Esophagus muscularis mucosa (tissue), 4 donors: ENCODE results near the gene CT55. TPM values are rescaled to one million over a fixed set of nuclear protein-coding genes. Genes with fewer than 3 reads are reported as not detected.
"Not testable (repeated sequence)": the region's sequence is repeated elsewhere in the genome, so short reads cannot be mapped to it uniquely, and the experiment has no call there.

ENCODE experiments used
- DNase-seq: peaks from one replicate; pipeline ENCODE4 v3.0.0-alpha.2; 2017; ENCODE audit errors: extremely low spot score
- H3K27ac ChIP-seq, 4 donors: fragments of 200-600 bp; sonication (generic); replicated peaks in 1 of 4; 1 replicate in 3 of 4; 2 replicates in 1 of 4; pipeline ENCODE4 v1.5.1; 2016 to 2019; ENCODE audit warnings: mild to moderate bottlenecking in 1 of 4
- H3K27me3 ChIP-seq, 4 donors: fragments of 200-600 bp; sonication (generic); one replicate each; pipeline versions ENCODE4 v1.5.1 to v1.6.0; 2016 to 2019
- H3K36me3 ChIP-seq, 4 donors: fragments of 200-600 bp; sonication (generic); one replicate each; pipeline ENCODE4 v1.5.1; 2016 to 2019
- H3K4me1 ChIP-seq, 4 donors: fragments of 200-600 bp; sonication (generic); one replicate each; pipeline ENCODE4 v1.5.1; 2016 to 2019
- H3K4me3 ChIP-seq, 4 donors: fragments of 200-600 bp; sonication (generic); 1 replicate in 2 of 4; 2 replicates in 2 of 4; pipeline ENCODE4 v1.5.1; 2016 to 2019; ENCODE audit warnings: mild to moderate bottlenecking in 4 of 4, moderate library complexity in 1 of 4
- H3K9me3 ChIP-seq, 4 donors: fragments of 200-600 bp; sonication (generic); 1 replicate in 3 of 4; 2 replicates in 1 of 4; pipeline ENCODE4 v1.5.1; 2016 to 2019
- CTCF ChIP-seq, 3 experiments: fragments of 200-600 bp in 2 of 3; fragments of 450-650 bp in 1 of 3; sonication (generic) in 2 of 3; IDR thresholded peaks; one replicate each; pipeline ENCODE4 v1.5.1; 2017 to 2019; ENCODE audit warnings: antibody characterized with exemption in 3 of 3, mild to moderate bottlenecking in 2 of 3, moderate library complexity in 1 of 3
- EP300 ChIP-seq: sonication (generic); formaldehyde crosslinking; IDR thresholded peaks from one replicate; pipeline ENCODE4 v1.6.1; 2017; ENCODE audit warnings: antibody characterized with exemption
- POLR2A ChIP-seq: fragments of 450-650 bp; IDR thresholded peaks from one replicate; pipeline ENCODE4 v1.6.1; 2017; ENCODE audit warnings: antibody characterized with exemption, moderate library complexity, mild to moderate bottlenecking, low read depth
- POLR2AphosphoS5 ChIP-seq, 2 donors: sonication (generic); formaldehyde crosslinking; IDR thresholded peaks; one replicate each; pipeline ENCODE4 v1.6.1; 2017; ENCODE audit warnings: antibody characterized with exemption in 2 of 2
- WGBS: methylation state at CpG from one replicate; pipeline ENCODE4 v1.1.5; 2018; 5-methylcytosine and 5-hydroxymethylcytosine counted together
- intact Hi-C: fragments of 100-400 bp; cut with DNase I; formaldehyde crosslinking; loops from one replicate; pipeline ENCODE4 v1.15.1; 2023
- total RNA-seq, 4 donors: library from RNA; depleted of rRNA; stranded (reverse); fragments of >200 nt; gene quantifications; one replicate each; pipeline versions ENCODE4 v1.1.0 to v1.2.1, GENCODE V29; 2016

CT55 gene
- total RNA-seq, 4 donors from 2014 or later, result not detected

DNA sequence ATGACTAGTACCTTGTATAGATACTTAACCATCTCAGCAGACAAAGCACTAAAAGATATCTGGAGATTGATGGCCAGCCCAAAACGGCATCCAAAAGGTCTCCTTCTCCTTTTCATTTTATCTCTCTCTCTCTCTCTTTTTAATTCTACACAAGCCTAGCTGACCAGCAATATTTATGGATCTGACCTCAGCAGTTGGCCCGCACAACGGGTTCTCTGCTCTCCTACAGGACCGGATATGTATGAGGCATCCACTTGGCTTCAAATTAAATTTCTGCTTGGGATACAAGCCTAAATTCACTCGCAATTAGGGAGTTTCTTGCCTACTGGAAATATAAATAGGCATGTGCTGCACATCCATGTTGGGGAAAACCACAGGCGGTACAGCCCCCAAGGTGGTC is 22.5 kb upstream of the CT55 start:
- TF ChIP-seq EP300 (no peak), CTCF (IDR thresholded peaks at IDR 0.05) (no peak), POLR2AphosphoS5 (IDR thresholded peaks at IDR 0.05) (no peak), POLR2A (no peak)
- Histone ChIP-seq H3K27ac (no peak overlapping the region), H3K27me3 (no peaks in the 10 kb centered on the region), H3K9me3 (no peaks in the 10 kb centered on the region), H3K4me3 (no peak overlapping the region), H3K4me1 (no peaks in the 10 kb centered on the region), H3K36me3 (no peaks in the 10 kb centered on the region)
- no peak for DNase-seq
- intact Hi-C loops, result no loop called here
- 87% methylated on average over 5 of the region's 6 CpGs for WGBS

DNA sequence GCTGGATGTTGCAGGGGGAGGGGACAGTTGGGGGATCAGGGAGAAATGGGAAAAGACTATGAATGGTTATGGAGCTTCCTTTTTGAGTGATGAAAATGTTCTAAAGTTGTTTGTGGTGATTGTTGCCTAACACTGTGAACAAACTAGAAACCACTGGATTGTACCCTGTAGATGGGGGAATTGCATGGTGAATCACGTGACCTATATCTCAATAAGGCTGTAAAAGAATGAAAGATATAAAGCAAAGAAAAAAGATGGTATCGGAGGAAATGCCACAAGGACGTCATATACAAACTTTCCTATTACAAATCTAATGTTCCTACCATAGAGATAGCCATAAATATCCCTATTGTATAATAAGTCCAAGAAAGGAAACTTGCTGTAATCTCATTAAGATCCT is 20.6 kb upstream of the CT55 start:
- WGBS, result 65% methylated on average over 3 of the region's 3 CpGs
- Histone ChIP-seq H3K27ac (no peak overlapping the region), H3K4me1 (no peaks in the 10 kb centered on the region), H3K27me3 (no peaks in the 10 kb centered on the region), H3K36me3 (no peaks in the 10 kb centered on the region), H3K9me3 (no peaks in the 10 kb centered on the region), H3K4me3 (no peak overlapping the region)
- no peak for DNase-seq
- TF ChIP-seq POLR2AphosphoS5 (IDR thresholded peaks at IDR 0.05), result no peak
- TF ChIP-seq EP300, result no peak
- no peak for TF ChIP-seq CTCF (IDR thresholded peaks at IDR 0.05)
- no peak for TF ChIP-seq POLR2A
- intact Hi-C loops, result no loop called here

GRCh38 chrX:135185795-135186443 is 14.7 kb upstream of the CT55 start:
- no peak for DNase-seq
- no peak overlapping the region for H3K27ac ChIP-seq
- H3K27me3 ChIP-seq, result peaks cover 0 to 4% (median 0%) of the 10 kb centered on the region in 4 donors
- H3K4me1 ChIP-seq, result no peaks in the 10 kb centered on the region
- TF ChIP-seq EP300 (no peak), CTCF (IDR thresholded peaks at IDR 0.05) (peak in 1 of 3 experiments; percentile 40)
- H3K9me3 ChIP-seq, result no peaks in the 10 kb centered on the region
- intact Hi-C loops, result no loop called here
- no peak overlapping the region for H3K4me3 ChIP-seq
- WGBS, result 55% methylated on average over 8 of the region's 8 CpGs
- H3K36me3 ChIP-seq, result no peaks in the 10 kb centered on the region

DNA sequence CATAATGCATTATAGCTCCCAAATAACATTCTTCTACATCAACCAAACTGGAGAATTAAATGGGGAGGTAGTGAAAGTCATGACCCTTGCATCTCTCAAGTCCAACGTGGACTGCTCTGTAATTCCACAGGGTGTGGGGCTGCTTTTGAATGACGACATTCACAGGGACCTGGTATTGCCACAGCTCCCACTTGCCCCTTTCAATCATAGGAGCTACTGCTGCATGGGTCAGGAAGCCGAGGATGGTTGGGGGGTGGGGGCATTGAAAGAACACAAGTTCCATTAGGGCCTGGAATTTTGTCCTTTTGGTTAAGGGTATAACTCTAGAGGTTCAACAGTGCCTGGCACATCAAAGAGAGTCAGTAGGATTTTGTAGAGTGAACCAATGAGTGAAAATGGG is 7.4 kb upstream of the CT55 start:
- H3K9me3 ChIP-seq, result no peaks in the 10 kb centered on the region
- no peaks in the 10 kb centered on the region for H3K4me1 ChIP-seq
- TF ChIP-seq POLR2A (no peak), POLR2AphosphoS5 (IDR thresholded peaks at IDR 0.05) (no peak), EP300 (no peak), CTCF (IDR thresholded peaks at IDR 0.05) (no peak)
- no peak overlapping the region for H3K27ac ChIP-seq
- H3K27me3 ChIP-seq, result no peaks in the 10 kb centered on the region
- DNase-seq, result no peak
- H3K4me3 ChIP-seq, result no peak overlapping the region
- WGBS, result 72% methylated on average over 3 of the region's 3 CpGs
- H3K36me3 ChIP-seq, result no peaks in the 10 kb centered on the region
- intact Hi-C loops, result no loop called here

DNA sequence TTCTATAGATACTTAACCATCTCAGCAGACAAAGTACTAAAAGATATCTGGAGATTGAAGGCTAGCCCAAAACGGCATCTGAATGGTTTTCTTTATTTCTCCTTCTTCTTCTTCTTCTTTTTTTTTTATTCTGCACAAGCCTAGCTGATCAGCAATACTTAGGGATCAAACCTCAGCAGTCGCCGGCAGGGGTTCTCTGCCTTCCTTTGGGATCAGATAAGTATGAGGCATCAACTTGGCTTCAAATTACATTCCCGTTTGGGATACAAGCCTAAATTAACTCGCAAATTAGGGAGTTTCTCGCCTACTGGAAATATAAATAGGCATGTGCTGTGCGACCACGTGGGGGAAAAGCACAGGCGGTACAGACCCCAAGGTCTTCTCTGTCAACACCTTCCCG is 730 bp downstream of the CT55 start:
- Histone ChIP-seq H3K4me3 (no peak overlapping the region), H3K27ac (no peak overlapping the region), H3K27me3 (no peaks in the 10 kb centered on the region), H3K4me1 (no peaks in the 10 kb centered on the region), H3K36me3 (no peaks in the 10 kb centered on the region), H3K9me3 (no peaks in the 10 kb centered on the region)
- no peak for DNase-seq
- WGBS, result 84% methylated on average over 10 of the region's 10 CpGs
- TF ChIP-seq POLR2AphosphoS5 (IDR thresholded peaks at IDR 0.05) (no peak), EP300 (no peak), POLR2A (no peak), CTCF (IDR thresholded peaks at IDR 0.05) (no peak)
- intact Hi-C loops, result no loop called here

DNA sequence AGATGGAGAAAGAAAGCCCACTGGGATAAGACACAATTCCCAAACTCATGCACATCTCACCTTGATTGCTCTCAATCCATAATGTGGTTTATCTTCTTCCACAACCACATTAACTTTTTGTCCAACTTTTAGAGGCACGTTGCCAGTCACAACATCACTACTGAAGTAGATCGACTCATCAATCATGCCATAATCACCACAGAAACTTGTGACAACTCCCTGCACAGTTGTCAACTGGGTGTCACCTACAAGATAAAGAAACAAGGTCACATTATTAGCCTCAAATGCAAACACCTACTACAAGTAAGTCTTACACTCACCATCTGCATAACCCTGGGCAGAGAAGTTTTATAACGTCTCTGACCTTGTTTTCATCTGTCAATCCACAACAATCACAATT is 1.7 kb downstream of the CT55 start:
- DNase-seq, H3K4me3 ChIP-seq, intact Hi-C loops, H3K9me3 ChIP-seq, H3K4me1 ChIP-seq, H3K36me3 ChIP-seq, H3K27ac ChIP-seq, H3K27me3 ChIP-seq: not testable (repeated sequence)
- 62% methylated on average over 3 of the region's 3 CpGs for WGBS
